Stimulated activated naive CD4-positive, alpha-beta T cell (primary cell): Measurements from ENCODE around the gene TMC4.

Experiments used
- DNase-seq, 6 experiments: peaks; one replicate each; lab custom pipeline; 2025; lab: John Stamatoyannopoulos, UW

TMC4 gene

GRCh38 chr19:54154603-54155345, 18.2 kb downstream of the TMC4 start:
- DNase-seq: peak; percentile 13 to 74 (median 44)

GRCh38 chr19:54153731-54154326, 19.1 kb downstream of the TMC4 start:
- no peak for DNase-seq

- no peak for DNase-seq
Observed at GRCh38 chr19:54152878-54153524, 20.0 kb downstream of the TMC4 start.

- DNase-seq: no peak
Observed at GRCh38 chr19:54152267-54152666, 20.7 kb downstream of the TMC4 start.

- DNase-seq: no peak
Observed at GRCh38 chr19:54151362-54152035, 21.5 kb downstream of the TMC4 start.

GRCh38 chr19:54149021-54149812, 23.7 kb downstream of the TMC4 start:
- no peak for DNase-seq

GRCh38 chr19:54148158-54148557, 24.8 kb downstream of the TMC4 start:
- DNase-seq: no peak

GRCh38 chr19:54147676-54148075, 25.3 kb downstream of the TMC4 start:
- DNase-seq: no peak

GRCh38 chr19:54145541-54146158, 27.3 kb downstream of the TMC4 start:
- DNase-seq: no peak

GRCh38 chr19:54142166-54142780, 30.7 kb downstream of the TMC4 start:
- no peak for DNase-seq

GRCh38 chr19:54141356-54141755, 31.6 kb downstream of the TMC4 start:
- no peak for DNase-seq

GRCh38 chr19:54138489-54139256, 34.3 kb downstream of the TMC4 start:
- peak in 1 of 6 experiments; percentile 12 for DNase-seq

- peak in 3 of 6 experiments; percentile 14 to 52 (median 48) for DNase-seq
Observed at GRCh38 chr19:54137699-54138488, 35.1 kb downstream of the TMC4 start, which contains the start of gene CNOT3. CNOT3 (plus strand) TSS chr19:54137762; CDS start chr19:54142979, 5,217 bp downstream.

- DNase-seq: peak; percentile 97 to 100 (median 100)
Observed at GRCh38 chr19:54136864-54137698, 35.9 kb downstream of the TMC4 start.

GRCh38 chr19:54136086-54136863, 36.7 kb downstream of the TMC4 start:
- DNase-seq: no peak

GRCh38 chr19:54133957-54134590, 38.9 kb downstream of the TMC4 start:
- DNase-seq: no peak
